Hepatocyte (in vitro differentiated cells): ENCODE data around the gene REXO5.

Experiments used
- EZH2phosphoT487 ChIP-seq: fragments of 200-600 bp; sonication (generic); IDR thresholded peaks from one replicate; pipeline ENCODE4 v1.6.1; 2018; ENCODE audit warnings: antibody characterized with exemption, mild to moderate bottlenecking, low read depth, moderate library complexity; ENCODE audit not compliant: unreplicated experiment, severe bottlenecking
- TF ChIP-seq, protein P1 (sequence below): fragments of 200-600 bp; sonication (generic); IDR thresholded peaks from 2 replicates; pipeline ENCODE4 v1.5.1; 2016; ENCODE audit warnings: antibody characterized with exemption, mild to moderate bottlenecking; ENCODE audit not compliant: poor library complexity

GRCh38 chr16:20789130-20789529 lies 17.2 kb upstream of the REXO5 start:
- TF ChIP-seq, protein P1, sequence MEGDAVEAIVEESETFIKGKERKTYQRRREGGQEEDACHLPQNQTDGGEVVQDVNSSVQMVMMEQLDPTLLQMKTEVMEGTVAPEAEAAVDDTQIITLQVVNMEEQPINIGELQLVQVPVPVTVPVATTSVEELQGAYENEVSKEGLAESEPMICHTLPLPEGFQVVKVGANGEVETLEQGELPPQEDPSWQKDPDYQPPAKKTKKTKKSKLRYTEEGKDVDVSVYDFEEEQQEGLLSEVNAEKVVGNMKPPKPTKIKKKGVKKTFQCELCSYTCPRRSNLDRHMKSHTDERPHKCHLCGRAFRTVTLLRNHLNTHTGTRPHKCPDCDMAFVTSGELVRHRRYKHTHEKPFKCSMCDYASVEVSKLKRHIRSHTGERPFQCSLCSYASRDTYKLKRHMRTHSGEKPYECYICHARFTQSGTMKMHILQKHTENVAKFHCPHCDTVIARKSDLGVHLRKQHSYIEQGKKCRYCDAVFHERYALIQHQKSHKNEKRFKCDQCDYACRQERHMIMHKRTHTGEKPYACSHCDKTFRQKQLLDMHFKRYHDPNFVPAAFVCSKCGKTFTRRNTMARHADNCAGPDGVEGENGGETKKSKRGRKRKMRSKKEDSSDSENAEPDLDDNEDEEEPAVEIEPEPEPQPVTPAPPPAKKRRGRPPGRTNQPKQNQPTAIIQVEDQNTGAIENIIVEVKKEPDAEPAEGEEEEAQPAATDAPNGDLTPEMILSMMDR = no peak
- no peak for TF ChIP-seq EZH2phosphoT487
